Iris pigment epithelial cell (primary cell): Measurements from ENCODE around the gene NHS.
"Not testable (repeated sequence)": the region's sequence is repeated elsewhere in the genome, so short reads cannot be mapped to it uniquely, and the experiment has no call there.

Experiments used
- DNase-seq: peaks from one replicate; pipeline ENCODE4 v3.0.0-alpha.2; 2011; ENCODE audit warnings: low read depth

Gene NHS

DNA sequence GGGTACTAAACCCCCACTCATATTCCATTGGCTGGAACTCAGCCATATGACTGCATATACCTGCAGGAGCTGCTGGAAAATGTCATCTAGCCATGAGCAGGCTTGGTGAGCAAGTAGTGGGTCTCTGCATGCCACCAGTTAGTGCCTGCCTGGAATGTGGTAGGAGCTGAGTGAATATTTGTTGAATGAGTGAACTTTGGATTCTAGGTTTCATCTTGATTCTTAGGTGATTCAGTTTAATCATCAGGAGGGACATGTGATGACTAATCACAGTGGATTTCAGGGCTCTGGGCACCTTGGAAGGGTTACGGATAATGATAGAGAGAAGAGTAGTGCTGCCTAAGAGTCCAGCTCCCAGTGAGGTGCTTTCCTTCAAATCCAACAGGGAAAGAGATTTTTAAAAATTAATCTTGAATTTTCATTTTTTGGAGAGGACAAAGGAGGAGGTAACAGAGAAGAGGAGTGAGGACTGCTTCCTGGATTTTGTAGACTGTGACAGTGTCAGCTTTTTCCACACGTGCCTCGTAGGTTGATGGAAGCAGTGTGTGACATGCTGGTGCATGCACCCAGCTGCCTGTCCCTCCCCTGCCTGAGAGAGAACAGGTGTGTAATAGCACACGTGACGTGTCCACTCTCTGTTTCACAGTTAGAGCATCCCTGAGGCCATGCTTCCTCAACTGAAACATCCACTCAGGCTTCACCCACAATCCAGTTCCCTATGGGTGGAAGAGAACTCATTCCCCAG is 30.4 kb downstream of the NHS start:
- DNase-seq = peak; percentile 24

DNA sequence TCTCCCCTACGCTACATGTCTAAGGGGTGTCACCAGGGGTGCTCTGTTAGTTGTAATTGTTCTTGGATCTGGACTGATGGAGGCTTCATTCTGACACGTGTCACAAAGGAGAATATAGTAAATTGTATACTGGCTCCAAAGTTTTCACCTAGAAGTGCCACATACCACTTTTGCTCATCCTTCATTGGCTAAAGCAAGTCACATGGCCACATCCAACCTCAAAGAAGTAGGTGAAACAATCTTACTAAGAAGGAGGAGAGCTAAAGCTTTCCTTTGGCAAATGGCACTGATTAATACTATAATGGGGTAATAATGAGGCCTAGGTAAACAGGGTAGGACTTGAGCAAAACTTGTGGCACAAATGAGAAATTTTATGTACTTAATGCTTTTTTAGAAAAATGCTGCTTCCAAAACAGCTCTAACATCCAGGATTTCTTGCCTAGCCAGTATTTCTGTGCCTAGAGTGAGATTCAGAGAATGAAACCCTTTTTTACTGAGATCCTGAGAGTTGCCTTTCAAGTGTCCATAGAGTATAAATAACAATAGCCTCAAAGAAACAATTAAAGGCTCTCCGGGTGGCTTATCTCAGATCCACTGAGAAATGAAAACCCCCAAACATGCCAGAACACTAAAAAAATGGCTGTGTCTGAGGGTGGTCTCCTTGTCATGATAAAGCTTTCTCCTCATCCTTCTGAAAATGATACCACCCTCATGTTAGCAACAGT is 34.7 kb downstream of the NHS start:
- DNase-seq = no peak

DNA sequence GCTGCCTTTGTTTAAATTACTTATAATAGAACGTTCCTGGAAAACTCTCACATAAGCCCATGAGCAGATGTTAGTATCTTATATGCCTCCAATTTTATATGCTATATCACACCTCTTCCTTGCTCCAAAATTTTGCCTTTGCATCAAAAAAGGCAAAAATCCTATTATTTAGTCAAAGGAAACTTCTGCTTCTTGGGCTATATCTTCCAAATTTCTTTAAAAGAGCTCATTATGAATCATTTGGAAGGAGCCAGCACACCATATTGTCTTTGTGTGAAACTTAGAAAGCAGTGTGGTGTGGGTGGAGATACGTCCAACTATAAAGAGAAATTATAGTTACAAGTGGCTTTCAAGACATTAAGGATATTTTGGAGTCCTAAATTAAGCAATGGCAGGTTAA is 35.7 kb downstream of the NHS start:
- no peak for DNase-seq

DNA sequence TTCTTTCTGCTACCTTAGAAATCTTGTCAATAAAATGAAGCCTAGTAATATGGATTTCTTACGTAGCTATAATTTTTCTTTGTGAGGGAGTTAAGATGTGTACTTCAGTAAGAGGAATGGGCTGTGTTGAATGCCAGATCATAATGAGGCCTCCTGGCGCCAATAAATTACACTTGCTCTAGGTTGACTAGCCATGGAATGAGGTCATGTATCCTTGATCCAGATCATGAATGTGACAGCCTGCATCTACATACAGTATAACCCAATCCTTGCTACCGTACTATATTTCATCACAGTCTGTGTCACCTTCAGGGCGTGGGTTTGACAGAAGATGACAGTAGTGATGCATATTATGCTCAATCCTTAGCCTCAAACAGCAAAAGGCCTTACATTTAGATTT is 36.2 kb downstream of the NHS start:
- DNase-seq = no peak

DNA sequence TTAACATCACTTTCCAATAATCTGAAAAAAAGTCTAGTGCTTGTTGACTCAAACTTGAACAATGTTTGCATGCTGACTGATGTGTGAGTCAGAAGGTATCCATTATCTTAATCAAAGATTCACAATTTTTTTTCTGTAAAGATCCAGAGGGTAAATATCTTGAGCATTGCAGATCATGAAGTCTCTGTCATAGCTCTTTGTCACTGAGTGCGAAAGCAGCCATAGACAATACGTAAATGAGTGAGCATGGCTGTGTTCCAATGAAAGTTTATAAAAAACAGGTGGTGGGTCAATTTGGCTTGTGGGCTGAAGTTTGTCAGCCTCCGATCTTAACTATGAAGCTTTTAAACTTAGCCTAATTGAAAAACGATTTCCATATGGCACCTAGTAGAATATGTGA is 37.7 kb downstream of the NHS start:
- DNase-seq = peak; percentile 40

DNA sequence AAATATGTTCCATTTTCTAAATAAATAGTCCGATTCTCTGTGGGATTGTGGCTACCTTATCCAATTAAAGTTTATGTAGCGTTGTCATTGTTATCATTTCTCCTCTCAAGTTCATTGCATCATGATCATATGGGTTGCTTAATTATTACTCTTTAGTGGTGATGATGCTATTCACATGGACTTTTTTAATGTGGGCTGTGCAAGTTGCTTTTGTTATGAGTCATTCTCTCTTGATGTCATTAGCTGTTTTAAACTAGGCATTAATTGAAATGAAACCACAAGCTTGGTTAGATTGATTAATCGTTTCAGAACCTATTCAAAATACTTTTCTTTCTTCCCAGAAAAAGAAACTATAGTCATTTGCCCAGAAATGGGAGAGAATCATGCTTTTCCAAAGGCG is 38.2 kb downstream of the NHS start:
- DNase-seq = peak; percentile 71

DNA sequence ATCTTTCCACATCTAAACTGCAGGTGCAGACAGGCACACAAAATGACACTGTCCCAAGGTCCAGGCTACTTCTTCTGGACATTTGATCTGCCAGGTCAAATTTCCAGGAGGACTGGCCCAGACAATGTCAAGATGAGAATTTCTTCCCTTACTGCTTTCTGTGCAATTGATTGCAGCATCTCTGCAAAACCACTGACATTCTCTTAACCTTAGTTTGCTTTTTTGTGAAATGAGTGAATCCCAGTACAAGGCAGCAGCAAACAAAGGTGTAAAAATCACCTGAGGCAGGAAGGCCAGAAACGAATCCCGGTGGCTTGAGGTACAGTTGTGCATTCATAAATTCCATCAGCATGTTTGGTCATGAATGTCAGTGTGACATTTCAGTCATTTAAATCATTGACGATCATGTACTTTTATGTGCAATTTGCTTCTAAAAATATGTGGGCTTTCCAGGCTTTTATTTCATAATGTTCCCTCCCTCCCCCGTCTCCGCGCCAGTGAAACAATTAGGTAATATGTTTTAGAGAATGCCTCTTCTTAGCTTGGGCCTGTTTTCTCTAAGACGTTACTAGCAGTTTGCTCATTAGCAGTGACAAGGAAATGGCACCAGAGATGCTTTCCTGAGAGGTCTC is 39.1 kb downstream of the NHS start:
- DNase-seq = no peak

DNA sequence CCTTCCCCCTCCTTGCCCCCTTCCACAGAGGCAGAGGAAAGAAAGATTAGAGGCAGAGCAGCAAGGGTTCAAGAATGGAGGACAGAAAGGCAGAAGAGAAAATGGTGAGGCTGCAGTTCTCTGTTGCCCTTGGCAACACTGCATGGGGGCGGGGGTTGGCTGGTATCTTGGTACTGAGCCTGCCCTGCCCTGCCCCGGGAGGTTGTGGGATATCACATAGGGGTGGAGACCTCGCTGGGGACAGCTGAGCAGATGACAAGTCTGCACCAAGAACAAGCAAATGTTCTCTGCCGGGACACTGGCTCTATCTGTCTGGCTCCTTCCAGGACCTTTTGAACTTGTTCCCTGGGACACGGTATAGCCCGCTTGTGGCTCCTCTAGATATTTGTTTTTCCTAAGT is 39.8 kb downstream of the NHS start:
- DNase-seq = no peak

DNA sequence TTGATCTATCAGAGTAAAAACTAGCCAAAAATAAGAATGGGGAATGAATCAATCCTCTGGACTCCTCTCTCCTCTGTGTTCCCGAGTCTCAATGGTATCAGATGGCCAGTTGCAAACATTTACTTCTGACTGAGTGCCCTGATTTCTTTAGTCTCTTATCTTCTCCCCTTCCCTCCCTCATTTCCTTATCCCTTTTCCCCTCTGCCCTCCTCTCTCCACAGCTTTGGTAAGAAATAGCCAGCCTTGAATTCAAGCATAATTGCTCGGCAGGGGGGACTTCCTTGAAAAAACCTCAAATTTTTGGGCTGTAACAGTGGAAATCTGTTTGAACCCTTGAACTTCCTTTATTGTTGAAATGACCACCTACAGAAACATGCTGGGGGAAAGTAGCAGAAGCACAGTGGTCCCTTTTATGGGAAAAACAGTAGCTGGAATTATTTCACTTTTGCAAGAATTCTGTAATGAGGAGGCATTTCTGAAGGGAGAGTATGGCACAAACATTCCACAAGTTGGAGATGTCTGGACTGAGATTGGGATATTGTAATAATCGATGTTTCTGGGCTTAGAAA is 40.3 kb downstream of the NHS start:
- no peak for DNase-seq

DNA sequence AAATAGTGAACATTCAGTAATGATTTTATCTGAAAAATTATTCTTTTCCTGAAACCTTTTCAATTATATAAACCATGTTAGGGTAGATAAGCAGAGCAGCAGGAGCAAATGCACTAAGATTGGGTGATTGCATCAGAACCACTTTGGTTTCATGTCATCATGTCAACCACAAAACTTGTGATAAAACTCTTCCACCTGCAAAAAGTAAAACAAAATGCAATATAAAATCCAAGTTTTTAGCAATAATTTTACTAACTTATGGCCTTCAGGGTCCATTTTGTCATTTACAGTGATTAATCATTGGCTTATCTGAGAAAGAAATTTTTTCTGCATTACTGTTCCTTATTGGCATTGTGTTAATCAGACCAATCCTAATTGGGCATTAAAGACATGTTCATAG is 42.4 kb downstream of the NHS start:
- no peak for DNase-seq

DNA sequence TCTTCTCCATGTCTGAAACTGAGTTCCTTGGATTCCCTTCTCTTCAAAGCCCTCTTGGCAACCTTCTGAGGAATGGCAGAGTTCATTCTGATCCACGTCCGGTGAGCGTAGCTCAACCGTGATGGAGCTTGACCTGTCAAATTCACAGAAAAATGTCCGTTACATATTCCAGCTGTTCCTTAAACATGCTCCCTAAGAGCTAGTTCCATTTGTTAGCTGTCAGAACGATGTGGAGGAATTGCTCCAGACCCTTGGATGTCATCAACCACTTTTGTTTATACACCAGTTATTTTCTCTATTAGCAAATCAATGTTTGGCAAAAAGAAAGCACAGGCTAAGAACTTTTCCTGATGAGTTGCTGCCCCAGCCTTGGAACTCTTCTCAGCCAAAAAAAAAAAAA is 50.1 kb downstream of the NHS start:
- DNase-seq = no peak

DNA sequence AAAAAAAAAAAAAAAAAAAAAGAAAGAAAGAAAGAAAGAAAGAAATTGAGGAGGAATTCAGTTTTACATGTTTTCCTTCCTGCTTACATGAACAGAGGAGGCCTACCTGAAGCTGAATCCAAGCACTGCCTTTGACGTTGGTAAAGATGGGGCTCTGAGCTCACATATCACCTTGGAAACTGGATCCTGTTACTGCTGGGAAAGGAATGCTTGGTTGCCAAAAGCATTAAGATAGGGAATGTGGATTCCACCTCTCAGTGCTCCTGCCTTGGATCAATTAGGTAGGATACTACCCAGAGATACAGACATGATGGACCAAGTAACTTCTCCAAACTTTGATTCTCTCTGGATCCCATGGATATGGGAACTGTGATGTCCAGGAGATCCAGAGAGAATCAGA is 50.6 kb downstream of the NHS start:
- DNase-seq = no peak

DNA sequence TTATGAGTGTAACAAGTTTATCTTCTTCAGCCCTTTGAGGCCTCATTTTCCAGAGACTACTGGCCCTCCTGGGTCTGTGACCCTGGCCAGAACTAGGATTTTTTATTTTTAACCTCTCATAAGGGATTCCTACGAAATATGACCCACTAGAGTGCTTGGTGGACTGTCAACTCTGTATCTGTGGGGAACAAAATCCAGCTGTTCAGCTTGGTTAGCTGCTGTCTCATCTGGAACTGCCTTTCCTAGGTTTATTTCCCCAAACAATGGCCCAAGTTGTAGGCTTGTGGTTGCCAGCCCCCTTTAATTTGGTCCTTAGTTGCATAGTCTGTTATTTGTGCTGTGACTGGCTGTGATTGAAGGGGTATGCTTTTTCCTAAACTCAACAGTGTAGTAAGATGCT is 56.2 kb downstream of the NHS start:
- DNase-seq = no peak

DNA sequence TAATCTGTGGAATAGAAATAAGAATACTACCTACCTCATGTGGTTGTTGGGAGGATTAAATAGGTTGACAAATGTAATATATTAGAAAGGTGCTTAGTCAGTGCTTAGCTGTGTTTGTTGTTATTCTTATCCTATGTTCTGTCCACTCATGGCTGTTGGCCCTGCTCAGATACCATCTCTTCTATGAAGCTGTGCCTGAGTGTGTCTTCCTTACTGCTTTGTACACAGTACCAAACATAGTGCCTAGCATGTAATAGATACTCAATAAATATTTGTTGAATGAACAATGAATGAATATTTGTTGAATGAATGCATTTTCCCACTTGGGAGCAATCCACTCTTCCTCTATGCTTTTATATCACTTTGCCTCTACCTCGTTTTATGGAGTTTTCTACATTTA is 57.2 kb downstream of the NHS start:
- DNase-seq = no peak

DNA sequence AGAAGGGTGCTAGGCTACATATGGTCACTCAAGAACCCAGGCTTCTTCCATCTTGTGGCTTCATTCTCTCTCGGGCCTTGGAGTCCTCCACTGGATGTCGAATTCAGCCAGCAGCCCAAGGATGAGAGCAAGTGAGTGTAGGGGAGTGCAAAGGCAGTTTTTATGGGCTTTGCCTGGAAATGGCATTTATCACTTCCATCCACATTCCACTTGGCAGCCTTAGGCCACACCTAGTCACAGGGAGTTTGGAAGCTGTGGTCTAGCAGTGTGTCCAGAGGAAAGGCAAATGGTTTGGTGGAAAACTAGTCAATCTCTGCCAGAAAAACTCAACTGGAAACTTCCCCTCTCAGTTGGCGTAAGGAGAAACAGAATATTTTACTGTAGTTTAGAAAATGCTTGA is 59.0 kb downstream of the NHS start:
- no peak for DNase-seq

DNA sequence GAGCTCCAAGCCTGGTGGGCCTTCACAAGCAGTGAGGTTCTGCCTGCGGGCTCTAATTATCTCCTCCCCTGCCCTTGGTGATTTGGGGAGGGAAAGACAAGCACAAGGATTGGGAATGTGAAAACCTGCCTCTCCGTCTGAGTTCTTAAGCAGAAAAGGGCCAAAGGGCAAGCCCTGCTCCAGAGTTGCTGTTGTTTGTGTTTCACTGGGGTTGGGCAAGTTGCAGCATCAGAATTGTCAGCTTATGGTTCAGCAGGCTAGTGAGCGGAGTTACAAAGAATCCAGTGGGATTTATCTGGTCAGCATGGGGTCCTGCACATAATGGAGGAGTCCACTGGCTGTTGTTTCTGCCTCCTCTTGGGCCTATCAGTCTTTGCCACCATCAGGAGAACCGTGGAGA is 60.5 kb downstream of the NHS start:
- DNase-seq = no peak

DNA sequence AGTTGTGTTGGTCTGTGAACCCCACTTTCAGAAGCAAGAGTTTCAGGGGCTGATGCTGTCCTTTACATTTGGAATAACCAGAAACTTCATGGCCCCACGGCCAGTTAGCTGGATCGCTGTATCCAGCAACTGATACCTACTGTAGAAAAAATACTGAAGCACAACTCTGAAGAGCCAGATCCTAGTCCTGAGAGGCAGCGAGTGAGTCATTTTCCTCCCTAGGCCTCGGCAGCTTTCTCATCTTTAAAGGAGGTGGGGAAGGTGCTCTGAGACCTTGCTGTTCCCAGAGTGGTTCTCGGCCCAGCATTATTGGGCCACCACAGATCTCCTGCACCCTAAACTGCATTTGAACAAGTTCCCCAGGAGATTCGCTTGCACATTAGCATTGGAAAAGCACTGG is 63.2 kb downstream of the NHS start:
- no peak for DNase-seq

DNA sequence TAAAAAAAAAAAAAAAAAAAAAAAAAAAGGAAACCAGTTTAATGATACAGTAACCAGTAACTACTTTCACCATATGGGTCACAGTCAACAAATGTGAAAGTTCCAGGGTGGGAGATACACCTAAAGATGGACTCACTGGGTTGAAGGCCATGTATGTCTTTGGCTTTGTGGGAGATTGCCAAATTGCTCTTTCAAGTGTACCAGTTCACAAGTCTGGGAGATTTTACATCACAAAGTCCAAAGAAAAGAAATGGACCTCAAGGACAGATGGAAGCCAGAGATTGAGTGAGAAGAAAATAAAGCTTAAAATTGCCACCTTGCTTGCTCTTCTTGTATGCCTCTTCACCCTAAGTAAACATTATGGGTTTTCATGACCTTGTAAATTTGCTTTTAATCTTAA is 65.3 kb downstream of the NHS start:
- DNase-seq = no peak

DNA sequence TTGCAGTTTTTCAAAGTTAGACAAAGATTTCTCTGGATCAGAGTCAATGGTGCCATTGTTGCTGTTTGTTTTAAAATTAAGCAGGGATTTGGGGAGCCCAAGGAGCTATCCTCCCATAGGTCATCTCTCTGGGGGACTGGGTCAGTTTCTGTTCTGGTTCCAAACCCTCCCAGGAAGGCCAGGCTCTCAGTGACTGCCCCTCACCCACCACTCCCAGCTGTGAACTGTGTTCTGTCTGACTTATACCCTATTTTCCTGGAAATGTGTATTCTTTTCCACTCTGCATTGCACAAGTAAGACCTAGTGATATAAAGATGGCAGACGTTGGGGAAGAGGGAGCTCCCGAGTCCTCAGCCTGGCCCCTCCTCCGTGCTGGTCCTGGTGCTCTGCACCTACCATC is 65.8 kb downstream of the NHS start:
- DNase-seq = no peak

DNA sequence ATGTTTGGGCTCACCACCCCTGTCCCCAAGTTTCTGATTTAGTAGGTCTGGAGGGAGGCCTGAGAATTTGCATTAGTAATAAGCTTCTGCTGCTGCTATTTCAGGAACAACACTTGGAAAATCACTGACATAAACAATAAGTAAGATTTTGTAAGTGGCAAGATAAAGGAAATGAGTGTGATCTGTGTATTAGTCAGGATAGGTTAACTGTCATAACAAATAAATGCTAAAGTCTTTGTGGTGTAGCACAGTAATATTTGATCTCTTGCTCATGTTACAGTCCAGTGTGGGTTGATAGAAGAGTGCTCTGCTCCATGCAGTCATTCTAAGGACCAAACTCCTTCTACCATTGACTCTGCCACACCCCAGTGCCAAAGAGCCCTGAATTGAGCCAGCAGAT is 67.0 kb downstream of the NHS start:
- DNase-seq = peak; percentile 41

DNA sequence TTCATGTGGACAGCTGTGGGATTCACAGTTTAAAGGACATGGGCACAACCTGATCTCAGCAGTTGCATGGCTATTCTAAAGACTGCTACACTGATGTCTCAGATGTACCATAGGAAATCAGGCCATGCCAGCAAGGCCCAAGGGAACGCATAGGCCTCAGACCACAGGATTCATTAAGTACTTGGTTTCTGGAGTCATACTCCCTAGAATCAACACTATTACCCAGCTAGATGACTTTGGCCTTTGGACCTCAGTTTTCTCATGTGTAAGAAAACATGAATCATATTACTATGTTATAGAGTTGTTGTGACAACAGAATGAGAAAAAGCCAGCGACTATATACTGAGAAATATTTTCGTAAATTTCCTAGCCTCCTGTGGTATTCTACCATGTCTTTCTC is 67.9 kb downstream of the NHS start:
- DNase-seq = no peak

DNA sequence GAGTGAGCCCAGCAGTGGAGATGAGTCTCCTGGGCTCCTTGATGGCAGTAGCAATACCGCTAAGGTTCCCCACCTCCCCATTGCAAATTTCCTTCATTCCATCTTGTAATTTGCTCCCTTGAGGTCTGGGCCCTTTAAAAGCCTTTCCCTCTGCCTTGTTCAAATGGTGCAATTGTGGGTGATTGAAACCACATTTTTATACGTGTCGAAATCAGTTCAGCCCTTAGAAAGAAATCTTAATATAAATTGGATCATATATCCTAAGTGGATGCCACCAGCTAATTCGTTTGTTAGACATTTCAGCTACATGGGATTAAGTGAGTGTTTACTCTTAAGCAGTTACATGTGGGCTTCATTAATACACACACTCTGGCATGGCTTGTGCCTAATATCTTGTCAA is 68.6 kb downstream of the NHS start:
- DNase-seq = no peak

DNA sequence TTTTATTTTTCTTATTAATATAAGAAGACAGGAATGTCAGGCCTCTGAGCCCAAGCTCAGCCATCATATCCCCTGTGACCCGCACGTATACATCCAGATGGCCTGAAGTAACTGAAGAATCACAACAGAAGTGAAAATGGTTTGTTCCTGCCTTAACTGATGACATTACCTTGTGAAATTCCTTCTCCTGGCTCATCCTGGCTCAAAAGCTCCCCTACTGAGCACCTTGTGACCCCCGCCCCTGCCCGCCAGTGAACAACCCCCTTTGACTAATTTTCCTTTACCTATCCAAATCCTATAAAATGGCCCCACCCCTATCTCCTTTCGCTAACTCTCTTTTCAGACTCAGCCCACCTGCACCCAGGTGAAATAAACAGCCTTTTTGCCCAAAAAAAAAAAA is 71.3 kb downstream of the NHS start:
- not testable (repeated sequence) for DNase-seq
